C4-2B (cell line): ENCODE results near the gene UBAP1L.

Source experiments
- CTCF ChIP-seq: fragments of 450-650 bp; conservative IDR thresholded peaks from 2 replicates; pipeline ENCODE4 v1.5.1; 2017; ENCODE audit warnings: mild to moderate bottlenecking
- ZFX ChIP-seq: fragments of 450-650 bp; IDR thresholded peaks from 2 replicates; pipeline ENCODE4 v1.6.1; 2017

- TF ChIP-seq CTCF (no peak), ZFX (no peak)
These were observed 37.6 kb downstream of the UBAP1L start for GRCh38 chr15:65077291-65077980.
